DMS79 treated with DMSO at 0.1 percent for 48 hours (cell line): ENCODE data around the gene KCNJ5.
A peak's percentile ranks its signal among the peaks of the same experiment; 100 is the strongest.

Experiments used
- DNase-seq: peaks from one replicate; lab custom pipeline; 2025; lab: John Stamatoyannopoulos, UW

Gene KCNJ5

GRCh38 chr11:128957202-128957482 lies 66.0 kb downstream of the KCNJ5 start:
- DNase-seq: no peak

- no peak for DNase-seq
Measured at GRCh38 chr11:128961645-128962044, 70.5 kb downstream of the KCNJ5 start.

- no peak for DNase-seq
Measured at GRCh38 chr11:128962896-128963295, 71.7 kb downstream of the KCNJ5 start.

GRCh38 chr11:128963744-128964325 lies 72.7 kb downstream of the KCNJ5 start:
- DNase-seq: peak; percentile 75

DNA sequence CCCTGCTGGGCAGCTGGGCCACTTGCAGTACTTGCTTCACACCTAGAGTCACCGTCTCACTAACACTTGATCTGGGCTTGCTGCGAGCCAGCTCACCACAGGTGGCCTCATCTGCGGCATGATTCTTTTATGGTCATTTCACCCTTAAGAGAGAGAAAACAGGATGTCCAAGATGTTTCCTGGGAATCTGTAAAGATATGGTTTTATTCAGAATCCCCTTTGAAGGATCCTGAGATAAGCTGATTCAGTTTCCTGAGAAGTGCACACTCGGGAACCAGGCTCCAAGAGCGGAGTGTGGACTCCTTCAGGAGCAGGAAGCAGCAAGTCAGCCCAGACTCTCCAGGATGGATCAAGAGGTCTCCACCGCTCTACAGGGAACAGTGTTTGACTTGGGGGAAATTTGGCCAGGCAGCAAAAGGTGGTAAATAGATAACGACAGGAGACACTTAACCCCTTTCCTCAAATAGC lies 73.3 kb downstream of the KCNJ5 start:
- DNase-seq: peak; percentile 80

- DNase-seq: no peak
Measured at GRCh38 chr11:128965485-128965884, 74.3 kb downstream of the KCNJ5 start.

DNA sequence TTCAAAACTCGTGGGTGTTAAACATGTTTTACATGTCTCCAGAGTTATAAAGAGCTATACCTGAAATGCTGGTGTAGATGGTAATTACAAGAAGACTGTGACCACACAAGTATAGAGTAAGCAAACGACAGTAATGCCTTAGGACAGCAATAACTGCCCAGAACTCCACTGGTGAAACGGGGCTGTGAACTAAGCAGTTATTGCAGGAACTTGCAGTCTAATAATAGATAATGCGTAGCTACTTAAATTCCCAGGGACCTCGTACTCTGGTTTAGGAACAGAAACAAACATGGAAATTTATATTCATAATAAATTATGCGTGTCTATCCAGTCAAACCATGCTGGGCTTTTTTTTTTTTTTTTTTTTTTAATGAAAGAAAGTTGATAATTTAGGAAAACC lies 76.4 kb downstream of the KCNJ5 start:
- no peak for DNase-seq

DNA sequence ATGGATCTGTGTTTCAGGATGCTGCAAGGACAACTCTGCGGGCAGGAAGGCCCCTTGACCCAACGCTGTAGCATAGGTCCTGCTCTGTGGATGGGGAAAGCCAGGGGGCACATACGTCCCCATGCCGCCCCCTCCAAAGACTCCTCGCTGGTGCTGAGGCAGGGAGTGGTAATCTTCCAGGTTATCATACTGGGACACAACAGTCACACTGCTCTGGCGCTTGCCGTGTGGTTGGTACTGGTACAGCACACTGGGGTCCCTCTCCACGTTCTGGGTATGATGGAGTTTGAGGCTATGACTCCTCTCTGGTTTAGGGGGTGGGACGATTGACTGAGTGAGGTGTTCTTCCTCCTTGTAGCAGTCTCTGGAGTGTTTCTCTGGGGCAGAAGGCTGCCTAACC lies 77.8 kb downstream of the KCNJ5 start:
- DNase-seq: no peak
